ENCODE data around the gene RAB3GAP2.
"Not testable (repeated sequence)": the region's sequence is repeated elsewhere in the genome, so short reads cannot be mapped to it uniquely, and the experiment has no call there.

The RAB3GAP2 gene

DNA sequence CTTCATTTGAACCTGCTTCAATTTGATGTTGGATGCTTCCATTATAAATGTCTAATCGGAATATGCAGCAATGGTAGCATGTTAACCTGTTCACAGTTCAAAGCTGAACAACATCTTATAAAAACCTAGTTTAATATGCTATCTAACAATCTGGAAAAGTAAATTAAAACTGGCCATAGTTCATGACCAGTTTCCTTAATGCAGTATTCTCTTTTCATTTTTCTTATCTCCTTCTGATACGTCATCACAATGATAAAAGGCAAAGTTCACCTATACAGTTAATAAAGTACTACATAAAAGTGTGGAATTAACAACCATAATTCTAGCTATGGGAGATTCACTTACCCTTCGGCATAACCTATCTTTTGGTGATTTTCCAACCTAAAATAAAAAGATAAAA is 113.2 kb downstream of the RAB3GAP2 start:
- DNase-seq (no peak), ATAC-seq (replicated peaks) (no peak)
- Mint-ChIP-seq H3K27ac (no peak overlapping the region), H3K27me3 (no peaks in the 10 kb centered on the region), H3K4me1 (ENCODE audit: low read depth in 2 of 2) (peaks cover 13 to 20% of the 10 kb centered on the region in 2 donors), H3K4me3 (no peak overlapping the region), H3K36me3 (ENCODE audit: insufficient read depth) (peaks cover 26% of the 10 kb centered on the region), H3K9me3 (no peaks in the 10 kb centered on the region)

DNA sequence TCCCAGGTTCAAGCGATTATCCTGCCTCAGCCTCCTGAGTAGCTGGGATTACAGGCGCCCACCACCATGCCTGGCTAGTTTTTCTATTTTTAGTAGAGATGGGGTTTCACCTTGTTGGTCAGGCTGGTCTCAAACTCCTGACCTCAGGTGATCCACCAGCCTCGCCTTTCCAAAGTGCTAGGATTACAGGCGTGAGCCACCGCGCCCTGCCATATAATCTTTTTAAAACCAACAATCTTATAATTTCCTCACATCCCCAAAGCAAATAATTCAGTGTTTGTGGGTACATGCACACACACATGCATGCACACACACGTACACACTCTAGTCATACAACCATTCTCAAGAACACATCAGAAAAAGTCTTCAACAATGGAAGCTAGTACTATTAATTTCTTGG is 113.7 kb downstream of the RAB3GAP2 start:
- not testable (repeated sequence) for ATAC-seq (replicated peaks); H3K27me3 Mint-ChIP-seq; H3K27ac Mint-ChIP-seq; H3K4me3 Mint-ChIP-seq; H3K9me3 Mint-ChIP-seq; DNase-seq
- peaks cover 30% of the 10 kb centered on the region for H3K36me3 Mint-ChIP-seq (ENCODE audit: insufficient read depth)
- H3K4me1 Mint-ChIP-seq (ENCODE audit: low read depth in 2 of 2): peaks cover 13 to 20% of the 10 kb centered on the region in 2 donors

DNA sequence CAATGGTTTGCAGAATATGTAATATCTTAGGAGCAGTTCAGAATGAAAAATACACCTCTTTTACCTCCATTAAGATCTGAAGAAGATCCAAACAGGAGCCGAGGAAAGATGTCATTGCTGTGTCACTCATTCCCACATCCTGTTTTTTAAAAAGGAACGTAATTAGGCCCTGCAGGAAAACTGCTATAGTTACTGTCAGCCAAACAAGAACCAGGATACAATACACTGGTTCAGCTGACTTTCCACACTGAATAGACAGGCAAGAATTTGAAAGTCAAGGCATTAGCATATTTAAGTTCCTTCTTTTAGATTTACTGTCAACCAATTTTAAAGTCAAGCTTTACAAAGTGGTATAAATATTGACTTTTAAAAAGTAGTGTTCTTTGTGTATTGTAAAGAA is 114.5 kb downstream of the RAB3GAP2 start:
- ATAC-seq (replicated peaks) (no peak), DNase-seq (no peak)
- Mint-ChIP-seq H3K9me3 (no peaks in the 10 kb centered on the region), H3K27ac (peak overlapping the region; percentile 7 to 70), H3K4me1 (ENCODE audit: low read depth in 2 of 2) (peaks cover 13 to 20% of the 10 kb centered on the region in 2 donors), H3K36me3 (ENCODE audit: insufficient read depth) (peaks cover 30% of the 10 kb centered on the region), H3K27me3 (no peaks in the 10 kb centered on the region), H3K4me3 (no peak overlapping the region)

DNA sequence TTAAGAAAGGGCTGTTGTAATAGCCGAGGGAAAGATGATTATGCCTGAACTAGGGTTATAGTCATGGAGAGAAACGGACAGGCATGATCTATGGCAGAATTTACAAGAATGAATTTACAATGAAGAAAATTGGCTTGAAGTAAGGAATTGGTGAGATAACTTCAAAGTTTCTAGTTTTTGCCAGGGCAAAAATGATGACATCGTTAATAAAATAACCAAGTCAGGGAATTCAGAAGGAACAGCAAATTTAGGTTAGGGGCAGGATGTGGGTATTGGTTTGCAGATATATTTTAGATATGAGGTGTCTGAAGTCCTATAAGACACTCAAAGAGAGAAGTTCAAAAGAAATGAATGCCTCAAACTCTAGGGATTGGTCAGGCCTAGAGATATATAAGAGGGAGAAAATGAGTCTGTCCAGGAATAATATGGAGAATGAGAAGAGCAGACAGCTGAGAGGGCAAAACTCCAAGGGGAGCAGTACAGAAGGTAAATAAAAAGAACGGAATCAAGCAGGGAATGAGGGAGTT is 115.6 kb downstream of the RAB3GAP2 start:
- peak; percentile 36 for ATAC-seq (replicated peaks)
- no peaks in the 10 kb centered on the region for H3K9me3 Mint-ChIP-seq
- H3K27me3 Mint-ChIP-seq: no peaks in the 10 kb centered on the region
- DNase-seq: no peak
- H3K27ac Mint-ChIP-seq: peak overlapping the region; percentile 7 to 70
- peaks cover 39% of the 10 kb centered on the region for H3K36me3 Mint-ChIP-seq (ENCODE audit: insufficient read depth)
- H3K4me3 Mint-ChIP-seq: peak overlapping the region; percentile 0 to 1
- H3K4me1 Mint-ChIP-seq (ENCODE audit: low read depth in 2 of 2): peaks cover 13 to 20% of the 10 kb centered on the region in 2 donors

DNA sequence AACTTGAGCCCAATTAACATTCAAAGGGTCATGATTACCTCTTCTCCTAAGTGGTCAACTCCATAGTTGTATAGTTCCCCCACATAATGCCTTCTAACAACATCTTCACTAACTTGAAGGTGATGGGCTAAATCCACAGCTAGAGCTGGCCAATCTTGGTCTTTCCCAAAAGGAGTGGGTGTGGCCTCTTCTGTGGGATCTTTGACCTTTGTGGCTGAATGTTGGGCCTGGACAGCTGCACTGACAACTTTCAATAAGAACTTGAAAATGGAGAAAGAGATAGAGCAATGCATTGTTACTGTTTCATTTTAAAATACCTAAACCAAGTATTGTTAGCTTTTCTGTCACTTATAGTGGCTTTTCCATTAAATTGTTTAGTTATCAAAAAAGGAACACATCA is 119.1 kb downstream of the RAB3GAP2 start:
- no peak for ATAC-seq (replicated peaks)
- no peak overlapping the region for H3K4me3 Mint-ChIP-seq
- H3K27ac Mint-ChIP-seq: peak overlapping the region in 1 of 2 donors; percentile 44
- peaks cover 39% of the 10 kb centered on the region for H3K36me3 Mint-ChIP-seq (ENCODE audit: insufficient read depth)
- no peaks in the 10 kb centered on the region for H3K9me3 Mint-ChIP-seq
- H3K4me1 Mint-ChIP-seq (ENCODE audit: low read depth in 2 of 2): peaks cover 10 to 15% of the 10 kb centered on the region in 2 donors
- no peaks in the 10 kb centered on the region for H3K27me3 Mint-ChIP-seq
- no peak for DNase-seq

DNA sequence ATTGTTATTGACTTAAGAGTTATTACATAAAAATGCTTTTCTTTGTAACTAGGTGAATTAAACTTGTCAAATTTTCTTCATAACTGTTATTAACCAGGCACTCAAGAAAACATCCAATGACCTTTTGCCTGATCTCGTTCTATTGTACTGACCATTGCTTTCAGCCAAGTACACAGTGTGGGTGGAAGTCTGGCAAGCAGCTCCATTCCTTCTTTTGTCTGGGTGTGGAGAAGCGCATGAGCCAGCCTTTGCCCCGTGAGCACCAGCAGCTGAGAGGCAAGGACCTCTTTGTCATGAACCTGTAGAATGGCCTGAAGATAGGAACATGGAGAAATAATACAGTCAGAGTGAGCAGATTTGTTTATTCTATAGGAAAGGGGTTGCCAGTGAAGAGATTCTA is 120.8 kb downstream of the RAB3GAP2 start:
- H3K27ac Mint-ChIP-seq: peak overlapping the region; percentile 59 to 80
- peaks cover 39% of the 10 kb centered on the region for H3K36me3 Mint-ChIP-seq (ENCODE audit: insufficient read depth)
- peaks cover 1 to 2% of the 10 kb centered on the region in 2 donors for H3K4me1 Mint-ChIP-seq (ENCODE audit: low read depth in 2 of 2)
- no peak for ATAC-seq (replicated peaks)
- H3K4me3 Mint-ChIP-seq: no peak overlapping the region
- no peaks in the 10 kb centered on the region for H3K27me3 Mint-ChIP-seq
- no peak for DNase-seq
- H3K9me3 Mint-ChIP-seq: no peaks in the 10 kb centered on the region

DNA sequence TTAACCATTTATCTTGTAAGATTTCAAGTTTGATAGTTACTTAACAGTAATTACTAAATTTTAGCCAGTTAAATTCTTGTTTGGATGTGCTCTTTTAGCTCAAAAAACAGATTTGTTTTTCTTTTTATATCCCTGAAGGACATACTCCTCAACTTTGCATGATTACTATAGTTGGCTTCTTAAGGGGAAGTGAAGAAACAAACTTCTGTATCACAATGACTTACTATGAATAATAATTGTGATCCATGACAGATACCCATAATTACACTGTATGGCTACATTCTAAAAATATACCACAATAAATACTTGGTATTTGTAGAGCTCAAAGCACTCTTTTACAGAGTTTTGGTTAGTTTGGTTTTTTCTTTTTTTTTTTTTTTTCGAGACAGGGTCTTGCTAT is 122.5 kb downstream of the RAB3GAP2 start:
- DNase-seq (no peak), ATAC-seq (replicated peaks) (no peak)
- no peaks in the 10 kb centered on the region for H3K4me1 Mint-ChIP-seq (ENCODE audit: low read depth in 2 of 2)
- peak overlapping the region in 1 of 2 donors; percentile 68 for H3K27ac Mint-ChIP-seq
- H3K4me3 Mint-ChIP-seq: no peak overlapping the region
- H3K27me3 Mint-ChIP-seq: no peaks in the 10 kb centered on the region
- no peaks in the 10 kb centered on the region for H3K9me3 Mint-ChIP-seq
- peaks cover 45% of the 10 kb centered on the region for H3K36me3 Mint-ChIP-seq (ENCODE audit: insufficient read depth)

DNA sequence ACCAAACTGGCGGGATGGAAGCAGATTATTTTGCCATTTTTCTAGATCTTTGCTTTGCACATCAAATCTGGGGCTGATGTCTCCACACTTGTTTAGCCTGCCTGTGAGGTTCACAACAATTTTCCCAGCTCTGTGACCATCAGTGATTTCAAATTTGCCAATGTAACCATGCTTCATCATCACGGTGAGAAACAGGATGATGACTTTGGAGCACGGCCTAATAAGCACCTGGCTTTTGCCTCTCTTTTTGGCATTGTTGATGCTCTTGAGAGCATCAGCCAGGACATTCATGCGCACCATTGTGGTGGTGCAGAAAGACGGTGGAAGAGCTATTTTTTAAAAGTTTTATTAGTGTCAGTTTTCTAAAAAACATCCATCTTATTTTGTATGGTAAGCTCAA is 128.2 kb downstream of the RAB3GAP2 start:
- Mint-ChIP-seq H3K4me1 (ENCODE audit: low read depth in 2 of 2) (no peaks in the 10 kb centered on the region), H3K4me3 (no peak overlapping the region), H3K9me3 (no peaks in the 10 kb centered on the region), H3K27ac (peak overlapping the region in 1 of 2 donors; percentile 0), H3K36me3 (ENCODE audit: insufficient read depth) (peaks cover 61% of the 10 kb centered on the region), H3K27me3 (no peaks in the 10 kb centered on the region)
- ATAC-seq (replicated peaks) (no peak), DNase-seq (no peak)

DNA sequence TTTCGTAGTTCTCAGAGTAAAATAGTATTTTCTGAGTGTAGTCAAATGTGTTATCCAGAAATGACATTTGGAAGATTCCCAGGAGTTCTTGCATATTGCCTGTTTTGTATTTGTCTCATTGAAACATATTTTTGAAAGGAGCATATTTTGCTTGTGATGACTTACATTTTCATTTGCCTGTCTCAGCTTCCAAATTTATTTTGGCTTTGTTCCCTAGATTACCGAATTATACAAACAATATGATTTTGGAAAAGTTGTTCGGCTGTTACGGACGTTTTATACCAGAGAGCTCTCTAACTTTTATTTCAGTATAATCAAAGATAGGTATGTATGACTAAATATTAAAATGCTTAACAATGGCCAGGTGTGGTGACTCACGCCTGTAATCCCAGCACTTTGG is 132.3 kb downstream of the RAB3GAP2 start:
- no peaks in the 10 kb centered on the region for H3K9me3 Mint-ChIP-seq
- ATAC-seq (replicated peaks) (no peak), DNase-seq (no peak)
- peaks cover 80% of the 10 kb centered on the region for H3K36me3 Mint-ChIP-seq (ENCODE audit: insufficient read depth)
- H3K4me1 Mint-ChIP-seq (ENCODE audit: low read depth in 2 of 2): peaks cover 1 to 10% of the 10 kb centered on the region in 2 donors
- H3K27me3 Mint-ChIP-seq: no peaks in the 10 kb centered on the region
- peak overlapping the region in 1 of 2 donors; percentile 41 for H3K27ac Mint-ChIP-seq
- H3K4me3 Mint-ChIP-seq: no peak overlapping the region

DNA sequence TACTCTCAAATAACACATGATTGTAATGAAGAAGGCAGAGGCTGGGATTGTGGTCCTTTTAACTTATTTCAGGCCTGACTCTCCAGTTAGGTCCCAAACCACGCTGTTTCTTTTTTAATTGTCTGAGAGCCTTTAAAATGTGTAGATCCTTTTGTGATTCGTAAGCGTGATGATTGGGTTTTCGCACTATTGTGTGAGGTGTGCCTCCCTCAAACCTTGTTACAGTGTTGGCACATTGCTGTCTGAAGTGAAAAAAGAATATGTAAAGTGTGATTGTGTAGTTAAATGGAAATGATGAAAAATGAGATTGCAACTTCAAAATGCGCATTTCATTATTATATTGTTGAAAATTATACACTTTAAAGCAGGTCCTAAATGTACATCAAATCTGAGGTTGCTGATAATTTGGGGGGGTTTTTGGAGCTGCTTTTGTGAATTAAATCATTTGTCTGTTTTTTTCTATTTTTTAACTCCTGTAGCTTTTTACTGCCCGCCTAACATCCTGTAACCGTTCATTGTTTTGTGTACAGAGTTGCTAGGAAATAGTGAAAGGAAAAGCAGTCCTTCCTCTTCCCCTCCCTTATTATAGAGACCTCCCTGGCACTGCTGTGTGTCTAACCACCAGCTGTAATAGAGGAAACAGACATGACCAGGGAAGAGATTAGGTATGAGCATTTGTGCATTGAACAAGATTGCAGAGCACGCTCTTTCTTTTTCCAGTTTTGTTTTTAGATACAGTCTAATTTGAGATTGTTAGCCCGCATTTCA is 135.1 kb downstream of the RAB3GAP2 start:
- DNase-seq (no peak), ATAC-seq (replicated peaks) (peak; percentile 97)
- Mint-ChIP-seq H3K36me3 (ENCODE audit: insufficient read depth) (peaks cover 82% of the 10 kb centered on the region), H3K4me1 (ENCODE audit: low read depth in 2 of 2) (peaks cover 3 to 11% of the 10 kb centered on the region in 2 donors), H3K9me3 (no peaks in the 10 kb centered on the region), H3K27ac (peak overlapping the region; percentile 67 to 83), H3K4me3 (peak overlapping the region in 1 of 2 donors; percentile 32), H3K27me3 (no peaks in the 10 kb centered on the region)

DNA sequence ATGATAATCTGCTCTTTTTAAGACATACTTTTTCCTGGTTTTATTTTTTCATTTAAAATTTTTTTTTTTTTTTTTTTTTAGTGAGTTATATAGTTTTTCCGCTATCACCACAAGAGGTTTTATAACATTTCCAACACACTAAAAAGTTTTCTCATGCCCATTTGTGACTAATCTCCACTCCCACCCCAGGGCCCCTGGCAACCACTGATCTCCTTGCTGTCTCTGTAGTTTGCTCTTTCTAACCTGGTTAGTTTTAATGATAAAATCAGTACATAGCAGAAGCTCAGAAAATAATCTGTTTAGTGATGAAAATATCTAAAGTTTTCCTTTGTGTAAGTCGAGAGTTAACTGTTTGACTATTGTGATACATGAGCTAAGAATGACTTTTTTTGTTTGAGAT is 136.5 kb downstream of the RAB3GAP2 start:
- Mint-ChIP-seq H3K36me3 (ENCODE audit: insufficient read depth) (peaks cover 74% of the 10 kb centered on the region), H3K4me1 (ENCODE audit: low read depth in 2 of 2) (peaks cover 3 to 15% of the 10 kb centered on the region in 2 donors), H3K27ac (peak overlapping the region; percentile 67 to 83), H3K27me3 (no peaks in the 10 kb centered on the region), H3K9me3 (no peaks in the 10 kb centered on the region), H3K4me3 (no peak overlapping the region)
- ATAC-seq (replicated peaks): no peak
- DNase-seq: no peak

DNA sequence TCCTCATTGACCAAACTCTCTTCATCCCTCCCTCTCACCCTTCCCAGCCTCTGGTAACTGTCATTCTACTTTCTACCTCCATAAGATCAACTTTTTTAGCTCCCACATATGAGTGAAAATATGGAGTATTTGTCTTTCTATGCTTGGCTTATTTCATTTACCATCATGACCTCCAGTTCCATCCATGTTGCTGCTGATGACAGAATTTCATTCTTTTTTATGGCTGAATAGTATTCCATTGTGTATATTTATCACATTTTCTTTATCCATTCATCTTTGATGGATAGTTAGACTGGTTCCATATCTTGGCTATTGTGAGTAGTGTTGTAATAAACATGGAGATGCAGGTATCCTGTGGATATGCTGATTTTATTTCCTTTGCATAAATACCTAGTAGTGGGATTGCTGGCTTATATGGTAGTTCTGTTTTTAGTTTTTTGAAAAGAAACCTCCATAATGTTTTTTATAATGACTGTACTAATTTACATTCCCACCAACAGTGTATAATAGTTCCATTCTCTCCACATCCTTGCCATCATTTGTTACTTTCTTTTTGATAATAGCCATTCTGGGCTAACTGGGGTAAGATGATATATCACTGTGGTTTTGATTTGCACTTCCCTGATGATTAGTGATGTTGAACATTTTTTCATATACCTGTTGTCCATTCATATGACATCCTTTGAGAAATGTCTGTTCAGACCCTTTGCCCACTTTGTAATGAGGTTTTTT is 142.6 kb downstream of the RAB3GAP2 start:
- Mint-ChIP-seq H3K27ac (peak overlapping the region in 1 of 2 donors; percentile 16), H3K9me3 (peaks cover 0 to 5% of the 10 kb centered on the region in 2 donors), H3K4me3 (no peak overlapping the region), H3K36me3 (ENCODE audit: insufficient read depth) (peaks cover 51% of the 10 kb centered on the region), H3K27me3 (no peaks in the 10 kb centered on the region), H3K4me1 (ENCODE audit: low read depth in 2 of 2) (peaks cover 3 to 18% of the 10 kb centered on the region in 2 donors)
- ATAC-seq (replicated peaks) (no peak), DNase-seq (no peak)

DNA sequence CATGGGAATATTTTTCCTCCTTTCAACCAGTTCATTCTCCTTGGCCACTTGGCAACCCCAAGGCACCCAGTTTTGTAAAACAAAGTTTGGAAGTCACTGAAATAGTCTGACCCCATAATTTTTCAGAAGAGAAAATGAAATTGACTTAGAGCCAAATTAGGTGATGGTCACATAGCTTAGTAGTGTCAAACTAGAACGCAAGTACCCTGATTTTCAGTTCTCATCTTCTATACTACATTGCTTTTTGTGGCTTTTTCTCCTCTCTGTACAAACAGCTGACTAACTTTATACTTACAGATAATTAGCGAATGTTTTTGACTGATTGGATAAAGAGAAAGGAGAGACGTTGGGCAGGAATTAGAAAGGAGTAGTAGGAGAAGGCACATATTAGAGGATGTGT is 145.2 kb downstream of the RAB3GAP2 start:
- no peaks in the 10 kb centered on the region for H3K27me3 Mint-ChIP-seq
- H3K4me3 Mint-ChIP-seq: no peak overlapping the region
- peaks cover 41% of the 10 kb centered on the region for H3K36me3 Mint-ChIP-seq (ENCODE audit: insufficient read depth)
- H3K4me1 Mint-ChIP-seq (ENCODE audit: low read depth in 2 of 2): peaks cover 4 to 21% of the 10 kb centered on the region in 2 donors
- no peak for DNase-seq
- no peak overlapping the region for H3K27ac Mint-ChIP-seq
- ATAC-seq (replicated peaks): no peak
- H3K9me3 Mint-ChIP-seq: peaks cover 0 to 5% of the 10 kb centered on the region in 2 donors

Data from effector memory CD8-positive, alpha-beta T cell (primary cell).